Fibroblast of pulmonary artery (primary cell): ENCODE results near the gene ATP10B.

Source experiments
- DNase-seq: peaks from one replicate; pipeline ENCODE4 v3.0.0-alpha.2; 2010; ENCODE audit warnings: low read depth
- H3K4me3 ChIP-seq: replicated peaks from 2 replicates; pipeline ENCODE4 v1.5.1; 2011; ENCODE audit warnings: low read depth, mild to moderate bottlenecking, control low read depth, low read length, moderate library complexity
- CTCF ChIP-seq: IDR thresholded peaks from 2 replicates; pipeline ENCODE4 v1.5.1; 2011; ENCODE audit warnings: mild to moderate bottlenecking, control low read depth, low read length, inconsistent platforms; ENCODE audit errors: missing control alignments

The ATP10B gene

GRCh38 chr5:160703547-160704189, 148.3 kb downstream of the ATP10B start:
- H3K4me3 ChIP-seq = no peak overlapping the region
- DNase-seq = no peak
- no peak for TF ChIP-seq CTCF

- DNase-seq = no peak
- TF ChIP-seq CTCF = no peak
- no peak overlapping the region for H3K4me3 ChIP-seq
These were observed 149.1 kb downstream of the ATP10B start for GRCh38 chr5:160702934-160703333.

DNA sequence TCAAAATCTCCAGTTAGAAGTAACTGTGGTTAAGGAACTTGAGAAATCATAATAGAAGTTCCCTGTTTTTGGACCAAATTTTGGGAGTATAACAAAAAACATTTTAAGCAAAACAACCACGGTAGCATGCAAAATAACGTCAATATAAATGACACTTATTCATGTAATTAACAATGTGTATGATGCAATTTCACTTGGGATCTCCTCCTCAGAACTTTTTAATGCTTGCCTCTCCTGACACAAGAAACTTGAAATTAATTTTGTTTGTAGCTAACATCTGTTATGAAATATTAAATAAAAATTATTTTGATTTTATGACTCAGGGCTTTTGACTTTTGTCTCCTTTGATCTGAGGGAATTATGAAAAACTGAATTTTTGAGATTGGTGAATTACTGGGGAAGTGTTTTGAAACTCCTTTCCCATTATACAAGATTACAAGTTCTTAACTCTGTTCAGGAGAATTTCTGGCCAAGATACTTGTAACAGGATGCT, 149.7 kb downstream of the ATP10B start:
- DNase-seq = no peak
- no peak for TF ChIP-seq CTCF
- no peak overlapping the region for H3K4me3 ChIP-seq

GRCh38 chr5:160701403-160701802, 150.6 kb downstream of the ATP10B start:
- no peak for TF ChIP-seq CTCF
- DNase-seq = no peak
- H3K4me3 ChIP-seq = no peak overlapping the region

DNA sequence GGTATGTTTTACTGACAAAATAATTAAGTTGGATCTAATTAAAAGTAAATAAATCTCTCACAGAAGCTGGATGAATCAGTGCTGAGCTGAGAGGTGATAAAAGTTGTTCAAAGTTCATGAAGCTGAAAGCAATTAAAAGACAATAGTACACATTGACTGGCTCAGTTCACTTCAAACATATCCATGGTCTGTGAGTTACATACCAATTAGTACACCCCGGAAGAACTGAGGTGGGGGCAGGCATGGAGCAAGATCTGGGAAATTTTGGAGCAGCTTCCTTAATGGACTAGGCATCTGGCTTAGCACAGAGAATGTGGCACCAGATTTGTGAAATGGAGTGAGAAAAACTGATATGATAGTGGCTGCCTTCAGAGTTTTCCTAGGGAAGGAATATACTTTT, 152.7 kb downstream of the ATP10B start:
- DNase-seq = no peak
- TF ChIP-seq CTCF = no peak
- H3K4me3 ChIP-seq = no peak overlapping the region

GRCh38 chr5:160697281-160697680, 154.7 kb downstream of the ATP10B start:
- no peak for TF ChIP-seq CTCF
- no peak overlapping the region for H3K4me3 ChIP-seq
- no peak for DNase-seq

- TF ChIP-seq CTCF = no peak
- no peak overlapping the region for H3K4me3 ChIP-seq
- DNase-seq = no peak
These were observed 157.1 kb downstream of the ATP10B start for GRCh38 chr5:160694896-160695295.
